HL-60 (cell line): ENCODE results near the gene NR1I3.
"Not testable (repeated sequence)": the region's sequence is repeated elsewhere in the genome, so short reads cannot be mapped to it uniquely, and the experiment has no call there.

Experiments
- DNase-seq, 2 experiments: peaks; one replicate each; pipeline ENCODE4 v3.0.0-alpha.2; 2010 to 2020; ENCODE audit warnings: low read depth in 1 of 2, low spot score in 1 of 2
- H3K27ac ChIP-seq: fragments of 250-450 bp; sonication (Bioruptor Pico); replicated peaks from 2 replicates; pipeline ENCODE4 v1.5.1; 2020; ENCODE audit warnings: mild to moderate bottlenecking, moderate library complexity
- H3K27me3 ChIP-seq: fragments of 250-450 bp; sonication (Bioruptor Pico); 2 replicates; pipeline ENCODE4 v1.5.1; 2021; ENCODE audit warnings: mild to moderate bottlenecking, moderate library complexity; ENCODE audit not compliant: insufficient read depth, poor library complexity, severe bottlenecking
- H3K4me3 ChIP-seq: replicated peaks from 2 replicates; pipeline ENCODE4 v1.5.1; 2011; ENCODE audit warnings: mild to moderate bottlenecking, control low read depth, low read length; ENCODE audit not compliant: insufficient read depth
- GABPA ChIP-seq: IDR thresholded peaks from 2 replicates; pipeline ENCODE4 v1.6.1; 2012; ENCODE audit warnings: low read depth
- POLR2AphosphoS5 ChIP-seq: IDR thresholded peaks from 2 replicates; pipeline ENCODE4 v1.6.1; 2012; ENCODE audit warnings: low read depth
- REST ChIP-seq: IDR thresholded peaks from 2 replicates; pipeline ENCODE4 v1.6.1; 2012; ENCODE audit warnings: low read depth; ENCODE audit not compliant: insufficient replicate concordance
- SPI1 ChIP-seq: IDR thresholded peaks from 2 replicates; pipeline ENCODE4 v1.6.1; 2012; ENCODE audit warnings: low read depth, mild to moderate bottlenecking, borderline replicate concordance
- TF ChIP-seq, protein P1 (sequence below): IDR thresholded peaks from one replicate; pipeline ENCODE4 v1.5.1; 2011; ENCODE audit warnings: low read length, control low read depth, inconsistent platforms; ENCODE audit not compliant: insufficient read depth

NR1I3 gene

GRCh38 chr1:161251579-161251978, 13.6 kb upstream of the NR1I3 start:
- no peak overlapping the region for H3K4me3 ChIP-seq
- H3K27ac ChIP-seq: no peak overlapping the region
- H3K27me3 ChIP-seq: no peaks in the 10 kb centered on the region
- TF ChIP-seq REST (no peak), SPI1 (no peak), GABPA (no peak), POLR2AphosphoS5 (no peak)
- TF ChIP-seq, protein P1, sequence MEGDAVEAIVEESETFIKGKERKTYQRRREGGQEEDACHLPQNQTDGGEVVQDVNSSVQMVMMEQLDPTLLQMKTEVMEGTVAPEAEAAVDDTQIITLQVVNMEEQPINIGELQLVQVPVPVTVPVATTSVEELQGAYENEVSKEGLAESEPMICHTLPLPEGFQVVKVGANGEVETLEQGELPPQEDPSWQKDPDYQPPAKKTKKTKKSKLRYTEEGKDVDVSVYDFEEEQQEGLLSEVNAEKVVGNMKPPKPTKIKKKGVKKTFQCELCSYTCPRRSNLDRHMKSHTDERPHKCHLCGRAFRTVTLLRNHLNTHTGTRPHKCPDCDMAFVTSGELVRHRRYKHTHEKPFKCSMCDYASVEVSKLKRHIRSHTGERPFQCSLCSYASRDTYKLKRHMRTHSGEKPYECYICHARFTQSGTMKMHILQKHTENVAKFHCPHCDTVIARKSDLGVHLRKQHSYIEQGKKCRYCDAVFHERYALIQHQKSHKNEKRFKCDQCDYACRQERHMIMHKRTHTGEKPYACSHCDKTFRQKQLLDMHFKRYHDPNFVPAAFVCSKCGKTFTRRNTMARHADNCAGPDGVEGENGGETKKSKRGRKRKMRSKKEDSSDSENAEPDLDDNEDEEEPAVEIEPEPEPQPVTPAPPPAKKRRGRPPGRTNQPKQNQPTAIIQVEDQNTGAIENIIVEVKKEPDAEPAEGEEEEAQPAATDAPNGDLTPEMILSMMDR: no peak
- no peak for DNase-seq

DNA sequence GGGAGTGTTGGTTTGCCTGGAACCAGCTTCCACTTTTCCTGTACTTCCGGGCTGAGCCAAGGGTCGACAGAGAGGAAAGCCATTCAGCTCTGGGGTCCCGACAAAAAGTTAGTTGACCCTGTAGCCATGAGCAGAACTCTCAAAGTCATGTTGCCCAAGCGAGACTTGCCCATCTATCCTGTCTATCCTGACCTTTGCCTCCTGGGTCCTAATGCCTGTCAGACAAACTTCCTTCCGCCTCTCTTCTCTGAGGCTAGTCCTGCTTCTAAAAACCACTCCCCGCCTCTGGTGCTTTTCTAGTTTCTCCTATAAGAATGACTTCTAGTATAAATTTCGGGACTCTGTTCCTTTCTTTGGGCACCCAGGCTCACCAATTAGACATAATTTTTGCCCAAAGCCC, 12.8 kb upstream of the NR1I3 start:
- Histone ChIP-seq H3K27ac (no peak overlapping the region), H3K27me3 (no peaks in the 10 kb centered on the region), H3K4me3 (no peak overlapping the region)
- TF ChIP-seq SPI1 (no peak), REST (no peak), GABPA (no peak), POLR2AphosphoS5 (no peak)
- TF ChIP-seq, protein P1: no peak
- DNase-seq: no peak

DNA sequence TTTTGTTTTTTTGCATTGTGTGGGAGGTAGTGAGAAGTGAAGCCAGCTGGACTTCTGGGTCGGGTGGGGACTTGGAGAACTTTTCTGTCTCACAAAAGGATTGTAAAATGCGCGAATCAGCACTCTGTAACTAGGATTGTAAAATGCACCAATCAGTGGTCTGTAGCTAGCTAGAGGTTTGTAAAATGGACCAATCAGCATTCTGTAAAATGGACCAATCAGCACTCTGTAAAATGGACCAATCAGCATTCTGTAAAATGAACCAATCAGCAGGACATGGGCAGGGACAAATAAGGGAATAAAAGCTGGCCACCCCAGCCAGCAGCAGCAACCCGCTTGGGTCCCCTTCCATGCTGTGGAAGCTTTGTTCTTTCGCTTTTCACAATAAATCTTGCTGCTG, 12.1 kb upstream of the NR1I3 start:
- H3K27ac ChIP-seq, H3K27me3 ChIP-seq, H3K4me3 ChIP-seq: not testable (repeated sequence)

DNA sequence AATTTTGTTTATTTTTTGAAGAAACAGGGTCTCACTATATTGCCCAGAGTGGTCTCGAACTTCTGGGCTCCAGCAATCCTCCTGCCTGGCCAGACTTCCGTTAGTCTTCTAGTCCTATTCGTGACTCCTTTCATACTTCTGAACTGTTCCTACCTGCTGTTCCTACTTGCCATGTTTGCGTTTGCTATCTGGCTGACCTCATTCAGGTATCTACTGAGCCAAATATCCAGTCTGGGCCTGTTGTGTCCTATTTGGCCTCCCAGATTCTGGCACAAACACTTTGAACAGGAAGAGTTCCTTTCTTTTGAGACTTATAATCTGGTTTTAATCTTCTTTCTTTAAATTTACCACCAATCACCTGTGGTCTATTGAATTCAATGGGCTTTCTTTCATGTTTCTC, 6.9 kb upstream of the NR1I3 start:
- H3K27ac ChIP-seq: no peak overlapping the region
- H3K27me3 ChIP-seq: no peaks in the 10 kb centered on the region
- TF ChIP-seq GABPA (no peak), POLR2AphosphoS5 (no peak), REST (no peak), SPI1 (no peak)
- TF ChIP-seq, protein P1: no peak
- no peak for DNase-seq
- H3K4me3 ChIP-seq: no peak overlapping the region

More for the DNA sequence above, 12.1 kb upstream of the NR1I3 start:
- not testable (repeated sequence) for DNase-seq
